Activated CD8-positive, alpha-beta T cell treated with anti-CD3 and anti-CD28 coated beads for 36 hours (primary cell): ENCODE data around the gene CCND1. TPM values are rescaled to one million over a fixed set of nuclear protein-coding genes. Genes with fewer than 3 reads are reported as not detected.

Experiments
- ATAC-seq: fragments of 200-7000 bp; cut with Tn5 transposase; one replicate; pipeline ENCODE4 v1.10.0; 2021; ENCODE audit warnings: mild to moderate bottlenecking, moderate library complexity
- CTCF ChIA-PET: fragments of 350-600 bp; sonication (Branson Sonifier 250); formaldehyde crosslinking; loops from one replicate; lab custom pipeline; 2021; ENCODE audit warnings: antibody characterized with exemption; lab: Charles Lee
- POLR2A ChIA-PET: fragments of 350-600 bp; sonication (Branson Sonifier 250); formaldehyde crosslinking; loops from one replicate; lab custom pipeline; 2021; ENCODE audit warnings: antibody characterized with exemption; lab: Charles Lee
- DNase-seq: peaks from one replicate; pipeline ENCODE4 v3.0.0-alpha.2; 2020
- H3K27ac Mint-ChIP-seq: one replicate; pipeline ENCODE4 v1.8.0; 2021; ENCODE audit warnings: mild to moderate bottlenecking, mixed read lengths
- H3K27me3 Mint-ChIP-seq: one replicate; pipeline ENCODE4 v1.8.0; 2021; ENCODE audit warnings: mixed read lengths
- H3K36me3 Mint-ChIP-seq: one replicate; pipeline ENCODE4 v1.8.0; 2021; ENCODE audit warnings: low read depth, mixed read lengths
- H3K4me1 Mint-ChIP-seq: one replicate; pipeline ENCODE4 v1.8.0; 2021; ENCODE audit warnings: low read depth, mixed read lengths
- H3K4me3 Mint-ChIP-seq: one replicate; pipeline ENCODE4 v1.8.0; 2021; ENCODE audit warnings: mild to moderate bottlenecking, moderate library complexity, mixed read lengths
- H3K9me3 Mint-ChIP-seq: one replicate; pipeline ENCODE4 v1.8.0; 2021; ENCODE audit warnings: mixed read lengths
- intact Hi-C: fragments of 100-400 bp; cut with micrococcal nuclease; formaldehyde crosslinking; loops from one replicate; pipeline ENCODE4 v1.10.0; 2022
- total RNA-seq, 2 experiments: library from RNA; stranded (reverse); gene quantifications; one replicate each; pipeline ENCODE4 v1.2.3, GENCODE V29; 2021
- TF ChIP-seq, protein P1 (sequence below): fragments of 200-600 bp; IDR thresholded peaks from one replicate; pipeline ENCODE4 v1.8.0; 2022; ENCODE audit warnings: antibody characterized with exemption, mild to moderate bottlenecking

CCND1 gene
- total RNA-seq, 2 experiments from 2014 or later = 2.8 to 3.3 TPM

DNA sequence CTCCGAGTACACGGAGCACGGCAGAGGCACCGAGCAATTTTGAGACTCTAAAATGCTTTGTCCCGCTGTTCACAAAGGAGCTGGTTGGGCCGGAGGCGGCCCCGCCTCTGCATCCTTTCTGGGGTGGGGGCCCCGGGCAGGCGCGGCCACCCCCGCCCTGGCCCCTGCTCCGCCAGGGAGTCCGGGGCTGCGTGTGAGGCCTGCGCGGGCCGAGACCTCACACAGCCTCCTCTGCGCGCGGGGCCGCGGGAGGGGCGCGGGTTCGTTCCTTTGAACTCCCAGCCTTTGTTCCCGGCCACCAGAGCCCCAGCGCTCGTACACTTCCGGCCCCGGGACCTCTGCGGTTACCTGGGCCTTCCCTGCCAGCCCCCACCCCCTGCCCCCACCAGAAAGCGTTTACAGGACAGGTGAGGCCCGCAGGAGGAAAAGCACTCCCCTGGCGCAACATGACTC lies 61.3 kb downstream of the CCND1 start:
- intact Hi-C loops = loop anchor here (10.0 kb wide), 2 partner anchors 113 to 183 kb away; partner anchors contain the start of gene FGF3
- ChIA-PET POLR2A (no interaction called here), CTCF (no interaction called here)
- peaks cover 61% of the 10 kb centered on the region for H3K27me3 Mint-ChIP-seq
- no peaks in the 10 kb centered on the region for H3K9me3 Mint-ChIP-seq
- peaks cover 4% of the 10 kb centered on the region for H3K4me1 Mint-ChIP-seq
- H3K36me3 Mint-ChIP-seq = no peaks in the 10 kb centered on the region
- TF ChIP-seq, protein P1, sequence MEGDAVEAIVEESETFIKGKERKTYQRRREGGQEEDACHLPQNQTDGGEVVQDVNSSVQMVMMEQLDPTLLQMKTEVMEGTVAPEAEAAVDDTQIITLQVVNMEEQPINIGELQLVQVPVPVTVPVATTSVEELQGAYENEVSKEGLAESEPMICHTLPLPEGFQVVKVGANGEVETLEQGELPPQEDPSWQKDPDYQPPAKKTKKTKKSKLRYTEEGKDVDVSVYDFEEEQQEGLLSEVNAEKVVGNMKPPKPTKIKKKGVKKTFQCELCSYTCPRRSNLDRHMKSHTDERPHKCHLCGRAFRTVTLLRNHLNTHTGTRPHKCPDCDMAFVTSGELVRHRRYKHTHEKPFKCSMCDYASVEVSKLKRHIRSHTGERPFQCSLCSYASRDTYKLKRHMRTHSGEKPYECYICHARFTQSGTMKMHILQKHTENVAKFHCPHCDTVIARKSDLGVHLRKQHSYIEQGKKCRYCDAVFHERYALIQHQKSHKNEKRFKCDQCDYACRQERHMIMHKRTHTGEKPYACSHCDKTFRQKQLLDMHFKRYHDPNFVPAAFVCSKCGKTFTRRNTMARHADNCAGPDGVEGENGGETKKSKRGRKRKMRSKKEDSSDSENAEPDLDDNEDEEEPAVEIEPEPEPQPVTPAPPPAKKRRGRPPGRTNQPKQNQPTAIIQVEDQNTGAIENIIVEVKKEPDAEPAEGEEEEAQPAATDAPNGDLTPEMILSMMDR = no peak
- no peak for DNase-seq
- H3K4me3 Mint-ChIP-seq = no peak overlapping the region
- ATAC-seq = no peak
- H3K27ac Mint-ChIP-seq = no peak overlapping the region

DNA sequence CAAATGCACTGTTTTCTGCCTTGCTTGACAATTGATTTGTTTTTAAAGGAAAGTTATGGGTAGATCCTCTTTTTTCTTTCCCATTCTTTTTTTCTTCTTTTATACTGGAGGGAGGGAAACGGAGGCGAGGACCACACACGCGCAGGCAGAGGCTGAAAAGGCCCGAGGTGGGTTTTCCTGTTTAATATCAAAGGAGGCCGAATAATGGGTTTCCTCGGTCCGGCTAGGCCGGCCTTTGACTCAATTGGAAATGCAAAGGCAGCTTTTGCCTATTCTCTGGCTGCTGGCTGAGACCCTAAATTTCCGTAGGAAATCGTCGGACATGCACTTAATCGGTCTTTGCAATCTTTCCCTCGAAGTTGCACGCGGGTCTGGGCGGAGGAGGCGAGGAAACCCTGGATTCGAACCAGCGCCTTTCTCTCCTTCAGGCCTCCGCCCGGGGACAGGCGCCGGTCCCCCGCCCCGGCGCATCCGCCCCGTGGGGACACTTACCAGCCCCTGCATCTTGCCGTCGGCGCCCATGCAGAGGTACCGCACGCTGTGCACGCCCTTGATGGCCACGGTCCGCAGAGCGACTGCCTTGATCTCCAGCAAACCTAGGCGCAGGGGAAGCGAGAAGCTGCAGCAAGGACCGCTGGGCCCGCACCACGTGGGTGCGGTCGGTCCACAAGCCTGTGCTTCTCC lies 62.0 kb downstream of the CCND1 start:
- ATAC-seq = no peak
- CTCF ChIA-PET = no interaction called here

DNA sequence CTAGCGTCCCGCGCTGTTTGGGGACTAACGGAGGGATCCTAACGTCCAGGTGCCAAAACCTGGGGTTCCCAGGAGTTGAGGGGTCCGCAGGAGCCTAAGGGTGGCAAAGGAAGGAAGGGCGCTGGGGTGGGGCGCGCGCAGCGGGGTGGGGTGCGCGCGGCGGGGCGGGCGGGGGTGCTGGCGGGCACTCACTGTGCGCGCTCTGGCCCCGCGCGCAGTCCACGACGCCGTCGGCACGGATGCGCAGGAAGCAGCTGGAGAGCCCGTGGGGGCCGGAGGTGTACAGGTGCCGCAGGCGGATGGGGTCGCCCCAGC lies 62.5 kb downstream of the CCND1 start:
- no peaks in the 10 kb centered on the region for H3K9me3 Mint-ChIP-seq
- ChIA-PET CTCF (no interaction called here), POLR2A (no interaction called here)
- TF ChIP-seq, protein P1 = no peak
- ATAC-seq (no peak), DNase-seq (no peak)
- no peak overlapping the region for H3K27ac Mint-ChIP-seq
- H3K4me3 Mint-ChIP-seq = no peak overlapping the region
- intact Hi-C loops = loop anchor here (10.0 kb wide), 2 partner anchors 111 to 181 kb away; partner anchors contain the start of gene FGF3
- H3K36me3 Mint-ChIP-seq = no peaks in the 10 kb centered on the region
- H3K4me1 Mint-ChIP-seq = peaks cover 4% of the 10 kb centered on the region
- peaks cover 56% of the 10 kb centered on the region for H3K27me3 Mint-ChIP-seq

More for the DNA sequence above, 62.0 kb downstream of the CCND1 start:
- Mint-ChIP-seq H3K27ac (no peak overlapping the region), H3K4me1 (peaks cover 4% of the 10 kb centered on the region), H3K27me3 (peaks cover 59% of the 10 kb centered on the region), H3K36me3 (no peaks in the 10 kb centered on the region), H3K9me3 (no peaks in the 10 kb centered on the region), H3K4me3 (no peak overlapping the region)
- TF ChIP-seq, protein P1 = no peak
- DNase-seq = no peak
- POLR2A ChIA-PET = no interaction called here
- intact Hi-C loops = loop anchor here (10.0 kb wide), 2 partner anchors 112 to 182 kb away; partner anchors contain the start of gene FGF3

Other genes with a start within 250 kb of the CCND1 start
- gene LINC01488, start 159.5 kb upstream of the CCND1 start, total RNA-seq = not detected
- gene LTO1, start 34.2 kb downstream of the CCND1 start, total RNA-seq = 10 to 100 TPM; 14.9 to 15.9 TPM
- not detected for gene FGF19, start 62.9 kb downstream of the CCND1 start, total RNA-seq
- gene FGF4, start 134.2 kb downstream of the CCND1 start, total RNA-seq = not detected
- gene FGF3, start 178.3 kb downstream of the CCND1 start, total RNA-seq = not detected